Kidney (tissue), 14 donors: ENCODE measurements around the gene CAMTA1. TPM values are rescaled to one million over a fixed set of nuclear protein-coding genes. Genes with fewer than 3 reads are reported as not detected.
A peak's percentile ranks its signal among the peaks of the same experiment; 100 is the strongest.

ENCODE experiments used
- DNase-seq, 5 donors: peaks; one replicate each; pipeline ENCODE4 v3.0.0-alpha.2; 2013 to 2020
- FAIRE-seq: peaks from 2 replicates; lab custom pipeline; 2012; peaks lifted over from hg19 to GRCh38; lab: Jason Lieb, UNC
- H3K27ac ChIP-seq, 2 donors: one replicate each; pipeline ENCODE4 v1.7.0; 2013; ENCODE audit warnings: low read depth in 2 of 2, low read length in 2 of 2, inconsistent platforms in 1 of 2
- H3K27me3 ChIP-seq: one replicate; pipeline ENCODE4 v1.7.1; 2013; ENCODE audit warnings: low read length, inconsistent platforms; ENCODE audit not compliant: control insufficient read depth, insufficient read depth
- H3K36me3 ChIP-seq, 3 donors: one replicate each; pipeline versions ENCODE4 v1.7.0 to v1.7.1; 2013; ENCODE audit warnings: low read length in 3 of 3, control low read depth in 1 of 3, inconsistent platforms in 1 of 3; ENCODE audit not compliant: insufficient read depth in 3 of 3, control insufficient read depth in 2 of 3
- H3K4me1 ChIP-seq, 3 donors: one replicate each; pipeline versions ENCODE4 v1.7.0 to v1.7.1; 2013; ENCODE audit warnings: low read length in 3 of 3, inconsistent platforms in 1 of 3, low read depth in 1 of 3; ENCODE audit not compliant: control insufficient read depth in 2 of 3, insufficient read depth in 2 of 3
- H3K4me3 ChIP-seq, 3 donors: one replicate each; pipeline versions ENCODE4 v1.7.0 to v1.8.1; 2013; ENCODE audit warnings: low read length in 3 of 3, control low read depth in 1 of 3, inconsistent platforms in 1 of 3
- H3K9ac ChIP-seq, 3 donors: one replicate each; pipeline versions ENCODE4 v1.7.0 to v1.7.1; 2013; ENCODE audit warnings: low read length in 3 of 3, control low read depth in 1 of 3, inconsistent platforms in 1 of 3
- H3K9me3 ChIP-seq, 3 donors: one replicate each; pipeline versions ENCODE4 v1.7.0 to v1.7.1; 2013; ENCODE audit warnings: low read length in 3 of 3, control low read depth in 1 of 3, inconsistent platforms in 1 of 3; ENCODE audit not compliant: control insufficient read depth in 2 of 3, insufficient read depth in 1 of 3
- CTCF ChIP-seq: IDR thresholded peaks from 3 replicates; pipeline ENCODE4 v1.5.1; 2012; ENCODE audit warnings: mild to moderate bottlenecking, moderate library complexity, borderline replicate concordance; ENCODE audit not compliant: insufficient read depth; ENCODE audit errors: extremely low read depth
- intact Hi-C: fragments of 100-400 bp; cut with DNase I; formaldehyde crosslinking; loops from one replicate; pipeline ENCODE4 v1.11.1; 2022
- polyA plus RNA-seq: library from polyadenylated mRNA; stranded (reverse); fragments of 350-450 nt; fragmentation: Illumina TruSeq; extraction: RNeasy Lipid Tissue Mini Kit (QIAGEN cat#74804); gene quantifications from one replicate; pipeline ENCODE4 v1.2.3, GENCODE V29; 2014; ENCODE audit warnings: low read depth, low replicate concordance; ENCODE audit not compliant: insufficient read depth
- total RNA-seq: library from RNA; stranded (reverse); fragmentation: NEBNext Ultra II Directional; extraction: Animal tissue kit (Norgen Biotek cat#: 25700); gene quantifications from one replicate; pipeline ENCODE4 v1.2.1, GENCODE V29; 2021
- donor health status: control.
- donor health status: control.
- donor health status: control.
- donor health status: control.
- donor health status: control.
- donor health status: DM: yes; HTN: yes; CAD: no.
- donor health status: Normal renal cell carcinoma (clear cell type).

The CAMTA1 gene
- total and polyA plus RNA-seq, 2 donors from 2014 or later: 79.0 to 170 TPM

GRCh38 chr1:6794164-6794563 is 8.9 kb downstream of the CAMTA1 start:
- intact Hi-C loops: loop anchor here (10.0 kb wide), 2 partner anchors 91 to 271 kb away; no protein-coding TSS in a partner anchor
- Histone ChIP-seq H3K9ac (no peak overlapping the region), H3K27me3 (no peaks in the 10 kb centered on the region), H3K4me1 (peaks cover 0 to 4% (median 2%) of the 10 kb centered on the region in 3 donors), H3K27ac (no peak overlapping the region), H3K9me3 (no peaks in the 10 kb centered on the region), H3K4me3 (no peak overlapping the region), H3K36me3 (no peaks in the 10 kb centered on the region)
- peak; percentile 27 for TF ChIP-seq CTCF
- peak in 2 of 5 donors; percentile 55 to 64 for DNase-seq
- FAIRE-seq: peak; percentile 98

GRCh38 chr1:6795203-6795602 is 9.9 kb downstream of the CAMTA1 start:
- no peak for FAIRE-seq
- Histone ChIP-seq H3K4me1 (peaks cover 0 to 4% (median 4%) of the 10 kb centered on the region in 3 donors), H3K27me3 (no peaks in the 10 kb centered on the region), H3K4me3 (no peak overlapping the region), H3K27ac (no peak overlapping the region), H3K36me3 (no peaks in the 10 kb centered on the region), H3K9me3 (no peaks in the 10 kb centered on the region), H3K9ac (no peak overlapping the region)
- intact Hi-C loops: loop anchor here (10.0 kb wide), 2 partner anchors 90 to 270 kb away; no protein-coding TSS in a partner anchor
- no peak for TF ChIP-seq CTCF
- DNase-seq: no peak

- H3K27me3 ChIP-seq: no peaks in the 10 kb centered on the region
- FAIRE-seq (peak; percentile 76), DNase-seq (peak in 1 of 5 donors; percentile 21)
- H3K4me1 ChIP-seq: peaks cover 0 to 7% (median 4%) of the 10 kb centered on the region in 3 donors
- H3K4me3 ChIP-seq: no peak overlapping the region
- intact Hi-C loops: loop anchor here (10.0 kb wide), 2 partner anchors 89 to 269 kb away; no protein-coding TSS in a partner anchor
- H3K9me3 ChIP-seq: no peaks in the 10 kb centered on the region
- H3K36me3 ChIP-seq: no peaks in the 10 kb centered on the region
- H3K9ac ChIP-seq: no peak overlapping the region
- no peak for TF ChIP-seq CTCF
- H3K27ac ChIP-seq: peak overlapping the region in 1 of 2 donors; percentile 47
Observed at GRCh38 chr1:6795661-6796060, 10.4 kb downstream of the CAMTA1 start.
